CD4-positive, alpha-beta T cell treated with Interleukin-15 for 1 hour (primary cell): ENCODE measurements around the gene GCNT4.
A peak's percentile ranks its signal among the peaks of the same experiment; 100 is the strongest.

ENCODE experiments used
- DNase-seq: peaks from one replicate; pipeline ENCODE4 v3.0.0-alpha.2; 2020

GCNT4 gene

GRCh38 chr5:75049456-75050351 is 2.7 kb downstream of the GCNT4 start:
- peak; percentile 65 for DNase-seq

GRCh38 chr5:75048457-75048953 is 3.9 kb downstream of the GCNT4 start:
- DNase-seq, result no peak

- no peak for DNase-seq
Observed at GRCh38 chr5:75047356-75047755, 5.0 kb downstream of the GCNT4 start.

- no peak for DNase-seq
Observed at GRCh38 chr5:75046366-75047142, 5.8 kb downstream of the GCNT4 start.

GRCh38 chr5:75045071-75045470 is 7.3 kb downstream of the GCNT4 start:
- no peak for DNase-seq

GRCh38 chr5:75044406-75044805 is 8.0 kb downstream of the GCNT4 start:
- DNase-seq, result no peak

GRCh38 chr5:75043633-75044264 is 8.6 kb downstream of the GCNT4 start:
- no peak for DNase-seq

- no peak for DNase-seq
Observed at GRCh38 chr5:75042522-75042921, 9.8 kb downstream of the GCNT4 start.

GRCh38 chr5:75040973-75041372 is 11.4 kb downstream of the GCNT4 start:
- DNase-seq, result no peak

GRCh38 chr5:75037106-75037505 is 15.3 kb downstream of the GCNT4 start:
- DNase-seq, result no peak

- peak; percentile 30 for DNase-seq
Observed at GRCh38 chr5:75034137-75034739, 18.1 kb downstream of the GCNT4 start.

- DNase-seq, result no peak
Observed at GRCh38 chr5:75031366-75031765, 21.0 kb downstream of the GCNT4 start.

GRCh38 chr5:75028090-75028489 is 24.3 kb downstream of the GCNT4 start:
- no peak for DNase-seq

GRCh38 chr5:75023368-75024159 is 28.8 kb downstream of the GCNT4 start:
- DNase-seq, result no peak

- no peak for DNase-seq
Observed at GRCh38 chr5:75021800-75022199, 30.6 kb downstream of the GCNT4 start.

GRCh38 chr5:75021219-75021618 is 31.1 kb downstream of the GCNT4 start:
- no peak for DNase-seq

GRCh38 chr5:75020016-75020656 is 32.2 kb downstream of the GCNT4 start:
- DNase-seq, result no peak

GRCh38 chr5:75018805-75019587 is 33.4 kb downstream of the GCNT4 start:
- DNase-seq, result no peak

GRCh38 chr5:75017971-75018370 is 34.4 kb downstream of the GCNT4 start:
- DNase-seq, result no peak

- no peak for DNase-seq
Observed at GRCh38 chr5:75016896-75017295, 35.5 kb downstream of the GCNT4 start.

- no peak for DNase-seq
Observed at GRCh38 chr5:75012748-75013147, 39.6 kb downstream of the GCNT4 start.
